Stimulated activated CD4-positive, alpha-beta T cell treated with anti-CD3 and anti-CD28 coated beads, TNF-alpha, amount 100 ng/mL, for 4 hours (primary cell): ENCODE results near the gene PUM1.
"Not testable (repeated sequence)": the region's sequence is repeated elsewhere in the genome, so short reads cannot be mapped to it uniquely, and the experiment has no call there.

ENCODE experiments used
- DNase-seq, 3 experiments: peaks; one replicate each; pipeline ENCODE4 v3.0.0-alpha.2; 2020; ENCODE audit warnings: low read depth in 3 of 3

PUM1 gene

GRCh38 chr1:31064718-31065309 is 703 bp downstream of the PUM1 start:
- no peak for DNase-seq

DNA sequence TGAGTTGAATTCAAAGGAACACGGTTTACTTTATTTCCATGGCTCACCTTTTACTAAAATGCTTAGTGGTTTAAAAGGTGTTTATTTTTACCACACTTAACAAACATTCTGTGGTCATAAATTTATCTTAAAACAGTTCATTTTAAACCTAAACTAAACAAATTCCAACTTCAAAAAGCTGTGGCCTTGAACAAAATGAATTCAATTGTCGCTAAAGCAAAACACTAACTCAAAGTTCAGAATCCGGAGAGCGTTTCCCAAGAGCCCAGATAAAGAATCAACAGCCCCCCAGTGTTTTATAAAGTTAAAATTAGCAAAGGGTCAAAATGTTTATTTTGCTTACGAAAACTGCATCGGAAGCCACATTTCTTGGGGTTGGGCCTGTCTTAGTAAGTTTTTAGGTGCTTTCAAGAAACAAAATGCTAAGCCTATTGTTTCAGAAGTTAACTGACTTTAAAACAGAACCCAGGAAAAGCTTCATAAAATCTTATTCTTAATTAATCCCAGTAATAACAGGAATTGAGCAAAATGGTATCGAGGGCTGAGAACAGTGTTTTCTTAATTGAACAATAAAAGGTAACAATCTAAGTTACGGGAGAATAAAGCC is 1.3 kb downstream of the PUM1 start:
- no peak for DNase-seq

GRCh38 chr1:31063631-31064030 is 1.9 kb downstream of the PUM1 start:
- no peak for DNase-seq

GRCh38 chr1:31062867-31063380 is 2.6 kb downstream of the PUM1 start:
- DNase-seq = no peak

- not testable (repeated sequence) for DNase-seq
Observed at GRCh38 chr1:31062162-31062866, 3.2 kb downstream of the PUM1 start.

DNA sequence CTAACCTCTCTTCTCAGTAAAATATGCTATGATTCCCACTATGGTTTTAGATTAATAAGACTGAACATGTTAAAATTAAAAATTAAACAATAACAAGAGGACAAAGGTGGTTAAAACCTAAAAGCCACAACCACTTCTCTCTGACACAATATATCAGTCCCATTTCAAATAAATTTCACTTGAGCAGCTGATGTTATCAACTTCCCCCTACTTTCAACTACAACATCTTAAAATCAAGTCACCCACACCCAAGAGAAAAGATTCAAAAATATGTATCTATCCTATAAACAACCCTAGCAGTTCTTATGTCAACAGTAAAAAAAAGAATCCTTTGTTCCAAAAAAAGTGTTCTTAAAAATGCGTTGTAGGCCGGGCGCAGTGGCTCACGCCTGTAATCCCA is 7.5 kb downstream of the PUM1 start:
- DNase-seq = no peak

DNA sequence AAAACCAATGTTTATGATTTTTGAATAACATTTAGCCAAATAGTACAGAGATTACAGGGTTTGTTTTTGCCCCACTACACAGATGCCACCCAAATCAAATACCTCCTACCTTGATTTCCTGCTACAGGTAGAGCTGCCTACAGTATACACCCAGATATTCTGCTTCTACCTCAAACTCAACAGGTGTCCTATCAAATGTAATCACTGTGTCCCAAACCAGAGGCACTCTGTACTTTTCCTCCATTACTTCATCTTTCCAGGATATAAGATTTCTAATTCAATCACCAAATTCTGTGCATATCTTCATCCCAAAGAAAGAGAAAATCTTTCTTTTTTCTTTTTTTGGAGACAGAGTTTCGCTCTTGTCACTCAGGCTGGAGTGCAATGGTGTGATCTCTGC is 9.6 kb downstream of the PUM1 start:
- DNase-seq = no peak

- no peak for DNase-seq
Observed at GRCh38 chr1:31055501-31055900, 10.0 kb downstream of the PUM1 start.

DNA sequence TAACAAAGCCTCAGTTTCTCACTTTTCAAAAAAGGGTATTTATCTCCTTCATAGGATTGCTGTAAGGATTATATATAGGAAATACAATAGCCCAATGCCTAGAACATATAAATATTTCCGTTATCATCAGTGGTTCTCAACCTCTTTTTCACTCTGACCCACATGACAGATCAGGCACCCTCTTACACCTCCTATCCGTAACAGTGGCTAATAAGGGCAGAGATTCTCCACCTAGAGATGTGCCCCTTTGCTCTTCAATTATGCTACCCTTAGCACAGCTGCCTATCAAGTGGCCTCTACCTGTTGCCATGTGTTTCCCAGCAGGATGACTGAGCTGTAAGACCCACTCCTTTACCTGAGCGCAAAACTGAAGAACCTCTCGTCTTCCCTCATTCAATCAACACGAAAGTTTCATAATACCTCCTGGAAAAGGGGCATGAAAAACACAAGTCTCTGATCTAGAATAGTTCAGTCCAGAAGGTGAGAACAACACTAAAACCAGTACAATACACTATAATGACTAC is 10.5 kb downstream of the PUM1 start:
- DNase-seq = no peak

- DNase-seq = no peak
Observed at GRCh38 chr1:31054349-31054748, 11.2 kb downstream of the PUM1 start.

- DNase-seq = not testable (repeated sequence)
Observed at GRCh38 chr1:31052613-31053012, 12.9 kb downstream of the PUM1 start.

DNA sequence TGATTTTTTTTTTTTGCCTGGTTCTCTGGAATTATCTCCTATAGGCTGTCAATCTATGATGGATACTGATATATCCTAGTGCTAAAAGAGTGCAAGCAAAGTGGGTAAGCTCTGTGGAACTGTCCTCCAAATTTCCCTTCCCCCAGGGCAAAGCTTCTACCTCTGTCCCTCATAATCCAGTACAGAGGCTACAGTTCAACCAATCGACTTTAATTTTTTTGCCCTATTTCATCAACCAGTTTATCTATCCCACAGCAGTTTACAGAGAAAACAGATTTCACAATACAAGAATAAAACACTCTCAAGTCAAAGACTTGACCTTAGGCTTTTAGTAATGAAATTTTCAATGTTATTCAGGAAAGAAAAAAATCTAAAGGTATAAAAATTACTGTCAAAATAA is 13.9 kb downstream of the PUM1 start:
- DNase-seq = no peak

- DNase-seq = not testable (repeated sequence)
Observed at GRCh38 chr1:31047507-31047906, 18.0 kb downstream of the PUM1 start.

- no peak for DNase-seq
Observed at GRCh38 chr1:31043631-31044030, 21.9 kb downstream of the PUM1 start.

DNA sequence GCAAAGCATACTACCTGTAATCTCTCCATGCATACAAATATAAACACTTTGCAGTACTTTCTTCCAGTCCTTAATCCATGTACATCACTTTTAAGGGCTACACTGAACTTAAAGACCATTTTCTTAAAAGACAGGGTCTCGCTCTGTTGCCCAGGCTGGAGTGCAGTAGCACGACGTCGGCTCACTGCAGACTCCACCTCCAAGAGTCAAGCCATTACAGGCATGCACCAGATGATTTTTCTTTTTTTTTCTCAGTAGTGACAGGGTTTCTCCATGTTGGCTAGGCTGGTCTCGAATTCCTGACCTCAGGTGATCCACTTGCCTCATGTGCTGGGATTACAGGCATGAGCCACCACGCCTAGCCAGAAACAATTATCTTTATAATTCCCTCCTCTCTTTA is 22.9 kb downstream of the PUM1 start:
- no peak for DNase-seq

- no peak for DNase-seq
Observed at GRCh38 chr1:31041529-31041928, 24.0 kb downstream of the PUM1 start.

DNA sequence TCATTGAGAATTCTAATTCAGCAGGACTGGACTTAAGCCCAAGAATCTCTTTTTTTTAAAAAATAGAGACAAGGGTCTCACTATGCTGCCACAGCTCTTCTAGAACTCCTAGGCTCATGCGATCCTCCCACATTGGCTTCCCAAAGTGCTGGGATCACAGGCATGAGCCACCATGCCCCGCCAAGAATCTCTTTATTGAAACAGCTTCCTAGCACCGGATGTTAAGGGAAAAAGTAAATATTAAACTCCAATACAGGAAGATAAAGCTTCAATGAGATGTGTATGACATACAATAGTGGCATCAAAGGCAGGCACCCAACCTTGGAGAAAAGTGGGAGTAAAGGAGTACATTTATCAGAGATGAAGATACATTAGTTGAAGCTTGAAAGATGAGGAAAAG is 25.5 kb downstream of the PUM1 start:
- no peak for DNase-seq

DNA sequence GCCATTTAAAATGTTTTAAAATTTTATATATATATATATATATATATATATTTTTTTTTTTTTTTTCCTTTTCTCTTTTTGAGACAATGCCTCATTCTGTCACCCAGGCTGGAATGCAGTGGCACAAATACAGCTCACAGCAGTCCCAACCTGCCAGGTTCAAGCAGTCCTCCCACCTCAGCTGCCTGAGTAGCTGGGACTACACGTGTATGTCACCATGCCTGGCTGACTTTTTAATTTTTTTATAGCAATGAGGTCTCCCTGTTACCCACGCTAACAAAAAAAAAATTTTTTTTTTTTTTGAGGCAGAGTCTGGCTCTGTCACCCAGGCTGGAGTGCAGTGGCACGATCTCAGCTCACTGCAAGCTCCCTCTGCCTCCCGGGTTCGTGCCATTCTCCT is 26.6 kb downstream of the PUM1 start:
- not testable (repeated sequence) for DNase-seq

DNA sequence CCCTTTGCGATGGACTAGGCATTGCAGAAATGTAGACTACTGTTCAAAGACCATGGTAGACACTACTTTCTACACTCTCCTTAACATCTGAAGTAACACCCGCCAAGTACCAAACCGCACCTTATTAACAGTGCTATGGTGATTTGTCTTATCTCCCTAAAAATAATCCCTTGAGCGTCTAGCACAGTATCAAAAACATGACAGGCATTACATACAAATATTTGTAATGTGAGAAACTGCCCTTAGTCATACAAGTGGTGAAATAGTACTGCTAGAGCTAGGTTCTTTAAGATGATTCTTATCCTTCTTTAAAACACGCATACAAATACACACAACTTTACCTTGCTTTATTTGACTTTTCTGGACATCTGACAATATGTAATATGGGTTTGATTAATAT is 27.2 kb downstream of the PUM1 start:
- DNase-seq = no peak

- DNase-seq = no peak
Observed at GRCh38 chr1:31036749-31037500, 28.6 kb downstream of the PUM1 start.

- no peak for DNase-seq
Observed at GRCh38 chr1:31033598-31033997, 31.9 kb downstream of the PUM1 start.

DNA sequence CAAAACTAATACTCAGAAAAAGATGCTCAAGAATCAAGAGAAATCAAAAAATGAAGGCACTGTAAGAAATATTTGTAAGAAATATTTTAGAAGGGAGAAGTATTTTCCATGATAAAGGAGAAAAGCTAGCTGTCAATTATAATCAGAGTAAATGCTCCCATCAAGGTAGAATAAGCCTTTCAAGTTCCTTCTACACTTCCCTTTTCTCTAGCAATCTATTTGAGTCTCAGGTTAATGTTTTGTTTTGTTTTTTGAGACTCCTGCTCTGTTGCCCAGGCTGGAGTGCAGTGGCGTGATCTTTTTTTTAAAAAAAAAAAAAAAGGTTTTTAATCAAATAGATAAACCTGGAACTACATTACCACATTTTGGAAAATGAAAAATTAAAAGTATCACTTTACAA is 33.3 kb downstream of the PUM1 start:
- no peak for DNase-seq
